ENCODE measurements around the gene NUMA1. TPM values are rescaled to one million over a fixed set of nuclear protein-coding genes. Genes with fewer than 3 reads are reported as not detected.
A peak's percentile ranks its signal among the peaks of the same experiment; 100 is the strongest.

Gene NUMA1
- total and polyA plus RNA-seq, 9 of the 15 experiments (the other 6 are each of a cell fraction or from before 2014, with no cell fraction given), result 4.1 to 104 (median 51.2) TPM

DNA sequence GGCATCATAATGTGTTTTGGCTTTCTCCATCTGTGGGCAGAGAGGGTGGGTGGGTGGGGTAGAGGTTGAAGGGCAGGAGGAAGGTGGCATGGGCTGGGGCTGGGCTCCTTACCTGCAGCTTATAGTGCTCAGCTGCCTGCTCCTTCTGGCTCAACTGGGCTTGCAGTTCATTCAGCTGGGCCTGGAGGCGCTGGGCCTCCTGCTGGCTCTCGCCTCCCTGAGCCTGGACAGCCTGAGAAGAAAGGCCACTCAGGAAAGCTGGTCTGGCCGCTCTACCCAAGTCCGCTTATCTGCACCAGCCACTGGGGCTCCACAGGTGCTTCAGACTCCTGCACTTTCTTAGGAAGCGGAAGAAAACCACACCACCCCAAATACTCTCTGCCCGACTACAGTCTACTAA, 71.2 kb downstream of the NUMA1 start (continued):
- TF ChIP-seq MTF1 (CRISPR knock-in tag; IDR thresholded peaks at IDR 0.05; ENCODE audit: borderline replicate concordance), result no peak
- no peak for TF ChIP-seq ZC3H4 (CRISPR knock-in tag; IDR thresholded peaks at IDR 0.05; ENCODE audit: borderline replicate concordance)
- TF ChIP-seq JUND (IDR thresholded peaks at IDR 0.05; ENCODE audit: borderline replicate concordance, low read depth, low read length), result no peak
- TF ChIP-seq JUND (tag; IDR thresholded peaks at IDR 0.05; ENCODE audit: borderline replicate concordance, low read depth, low read length), result no peak
- TF ChIP-seq NR2F6 (CRISPR knock-in tag; IDR thresholded peaks at IDR 0.05), result no peak
- TF ChIP-seq, protein P1, sequence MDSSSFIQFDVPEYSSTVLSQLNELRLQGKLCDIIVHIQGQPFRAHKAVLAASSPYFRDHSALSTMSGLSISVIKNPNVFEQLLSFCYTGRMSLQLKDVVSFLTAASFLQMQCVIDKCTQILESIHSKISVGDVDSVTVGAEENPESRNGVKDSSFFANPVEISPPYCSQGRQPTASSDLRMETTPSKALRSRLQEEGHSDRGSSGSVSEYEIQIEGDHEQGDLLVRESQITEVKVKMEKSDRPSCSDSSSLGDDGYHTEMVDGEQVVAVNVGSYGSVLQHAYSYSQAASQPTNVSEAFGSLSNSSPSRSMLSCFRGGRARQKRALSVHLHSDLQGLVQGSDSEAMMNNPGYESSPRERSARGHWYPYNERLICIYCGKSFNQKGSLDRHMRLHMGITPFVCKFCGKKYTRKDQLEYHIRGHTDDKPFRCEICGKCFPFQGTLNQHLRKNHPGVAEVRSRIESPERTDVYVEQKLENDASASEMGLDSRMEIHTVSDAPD (CRISPR knock-in tag; IDR thresholded peaks at IDR 0.05), result no peak
- TF ChIP-seq ZNF212 (CRISPR knock-in tag; IDR thresholded peaks at IDR 0.05), result no peak
- no peak for TF ChIP-seq PCBP1 (IDR thresholded peaks at IDR 0.05; ENCODE audit: low read depth, low read length, poor library complexity, severe bottlenecking)
- TF ChIP-seq ZNF23 (CRISPR knock-in tag; IDR thresholded peaks at IDR 0.05), result no peak
- TF ChIP-seq ZNF263 (CRISPR knock-in tag; IDR thresholded peaks at IDR 0.05; ENCODE audit: borderline replicate concordance), result no peak

DNA sequence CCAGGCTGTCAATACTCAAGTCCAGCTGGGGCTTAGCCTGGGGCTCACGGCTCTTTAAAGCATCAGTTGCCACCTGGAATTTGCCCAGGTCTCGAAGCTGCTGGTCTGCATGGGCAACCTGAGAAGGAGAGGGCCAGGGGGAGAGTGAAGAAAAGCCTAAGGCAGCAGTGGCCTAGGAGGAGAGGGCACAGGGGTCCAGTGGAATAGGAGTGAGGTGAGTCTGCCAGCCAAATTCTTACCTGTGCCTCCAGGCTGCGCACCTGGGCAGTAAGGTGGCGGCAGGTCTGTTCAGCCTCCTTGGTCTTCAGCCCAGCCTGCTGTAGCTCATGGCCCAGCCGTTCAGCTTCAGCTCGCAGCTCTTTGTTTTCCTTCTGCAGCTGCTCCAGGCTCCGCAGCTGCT, 71.6 kb downstream of the NUMA1 start:
- in situ Hi-C loops (cut with MboI) (no loop called here), intact Hi-C loops (cut with micrococcal nuclease) (no loop called here)
- H3K9me1 ChIP-seq (ENCODE audit: control insufficient read depth, insufficient read depth, low read length), result no peaks in the 10 kb centered on the region
- H3K79me2 ChIP-seq (ENCODE audit: control insufficient read depth, insufficient read depth, low read length), result no peaks in the 10 kb centered on the region
- peaks cover under 1 to 15% of the 10 kb centered on the region in 2 experiments; a peak in 4 of 5 replicates for H3K4me1 ChIP-seq (replicated peaks in 1 of 2; ENCODE audit: control insufficient read depth in 2 of 2, insufficient read depth in 2 of 2, low read length in 2 of 2)
- FAIRE-seq (no peak), DNase-seq (ENCODE audit: extremely low read depth in 1 of 4, low spot score in 3 of 4) (no peak), ATAC-seq (no peak)
- ChIA-PET POLR2A (interaction anchor here (0.7 to 0.8 kb wide), 2 partner anchors 9 to 242 kb away, joined by 3 to 4 read pairs; no protein-coding TSS in a partner anchor), CTCF (ENCODE audit: low intra/inter-chr PET ratio) (no interaction called here)
- H3K4me2 ChIP-seq (ENCODE audit: insufficient read depth, low read length), result no peak overlapping the region
- no peaks in the 10 kb centered on the region for H3K9me3 ChIP-seq (replicated peaks; ENCODE audit: control insufficient read depth, insufficient read depth, low read depth, low read length)
- peaks cover 96% of the 10 kb centered on the region for H3K36me3 ChIP-seq (ENCODE audit: control insufficient read depth, insufficient read depth, low read length)
- H2AFZ ChIP-seq (ENCODE audit: low read depth, low read length), result no peak overlapping the region
- H4K20me1 ChIP-seq (replicated peaks; ENCODE audit: control insufficient read depth, insufficient read depth, low read length), result peaks cover under 1% of the 10 kb centered on the region; the same call in 1 of the 2 replicates
- no TSS peak for BruUV-seq (replicated peaks)
- H3K27me3 ChIP-seq (ENCODE audit: control insufficient read depth in 2 of 2, insufficient read depth in 2 of 2, low read length in 2 of 2), result no peaks in the 10 kb centered on the region
- no peak overlapping the region for H3K9ac ChIP-seq (ENCODE audit: insufficient read depth in 1 of 2, low read depth in 2 of 2, low read length in 2 of 2)
- WGBS (ENCODE audit: insufficient coverage, low coverage, missing lambda C conversion rate), result 93% methylated on average over 7 of the region's 7 CpGs
- no peak overlapping the region for H3K27ac ChIP-seq (ENCODE audit: extremely low read depth, low read depth, low read length)
- no peak overlapping the region for H3K4me3 ChIP-seq
- TF ChIP-seq SIRT6 (IDR thresholded peaks at IDR 0.05; ENCODE audit: low read depth, low read length) (peak; percentile 69), KDM1A (IDR thresholded peaks at IDR 0.05) (no peak)
- TF ChIP-seq, protein P2, sequence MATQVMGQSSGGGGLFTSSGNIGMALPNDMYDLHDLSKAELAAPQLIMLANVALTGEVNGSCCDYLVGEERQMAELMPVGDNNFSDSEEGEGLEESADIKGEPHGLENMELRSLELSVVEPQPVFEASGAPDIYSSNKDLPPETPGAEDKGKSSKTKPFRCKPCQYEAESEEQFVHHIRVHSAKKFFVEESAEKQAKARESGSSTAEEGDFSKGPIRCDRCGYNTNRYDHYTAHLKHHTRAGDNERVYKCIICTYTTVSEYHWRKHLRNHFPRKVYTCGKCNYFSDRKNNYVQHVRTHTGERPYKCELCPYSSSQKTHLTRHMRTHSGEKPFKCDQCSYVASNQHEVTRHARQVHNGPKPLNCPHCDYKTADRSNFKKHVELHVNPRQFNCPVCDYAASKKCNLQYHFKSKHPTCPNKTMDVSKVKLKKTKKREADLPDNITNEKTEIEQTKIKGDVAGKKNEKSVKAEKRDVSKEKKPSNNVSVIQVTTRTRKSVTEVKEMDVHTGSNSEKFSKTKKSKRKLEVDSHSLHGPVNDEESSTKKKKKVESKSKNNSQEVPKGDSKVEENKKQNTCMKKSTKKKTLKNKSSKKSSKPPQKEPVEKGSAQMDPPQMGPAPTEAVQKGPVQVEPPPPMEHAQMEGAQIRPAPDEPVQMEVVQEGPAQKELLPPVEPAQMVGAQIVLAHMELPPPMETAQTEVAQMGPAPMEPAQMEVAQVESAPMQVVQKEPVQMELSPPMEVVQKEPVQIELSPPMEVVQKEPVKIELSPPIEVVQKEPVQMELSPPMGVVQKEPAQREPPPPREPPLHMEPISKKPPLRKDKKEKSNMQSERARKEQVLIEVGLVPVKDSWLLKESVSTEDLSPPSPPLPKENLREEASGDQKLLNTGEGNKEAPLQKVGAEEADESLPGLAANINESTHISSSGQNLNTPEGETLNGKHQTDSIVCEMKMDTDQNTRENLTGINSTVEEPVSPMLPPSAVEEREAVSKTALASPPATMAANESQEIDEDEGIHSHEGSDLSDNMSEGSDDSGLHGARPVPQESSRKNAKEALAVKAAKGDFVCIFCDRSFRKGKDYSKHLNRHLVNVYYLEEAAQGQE (IDR thresholded peaks at IDR 0.05; ENCODE audit: borderline replicate concordance), result no peak
- TF ChIP-seq, protein P2 (CRISPR knock-in tag; IDR thresholded peaks at IDR 0.05; ENCODE audit: low read depth), result no peak

Measured in K562 (cell line).